Measurements from ENCODE around the gene DNAH8. TPM values are rescaled to one million over a fixed set of nuclear protein-coding genes. Genes with fewer than 3 reads are reported as not detected.

Gene DNAH8
- total RNA-seq, 4 donors from 2014 or later, result under 0.01 TPM; not detected in 3

GRCh38 chr6:38750968-38751615, 36.0 kb downstream of the DNAH8 start:
- H3K36me3 ChIP-seq, result no peaks in the 10 kb centered on the region
- intact Hi-C loops (cut with DNase I), result no loop called here
- 30% methylated on average over 1 of the region's 1 CpG for WGBS

GRCh38 chr6:38753707-38754106, 38.6 kb downstream of the DNAH8 start:
- Histone ChIP-seq H3K36me3 (no peaks in the 10 kb centered on the region), H3K4me3 (no peak overlapping the region), H3K9me3 (no peaks in the 10 kb centered on the region), H3K27me3 (no peaks in the 10 kb centered on the region), H3K4me1 (no peaks in the 10 kb centered on the region), H3K27ac (replicated peaks in 1 of 4) (no peak overlapping the region)
- no peak for DNase-seq (ENCODE audit: extremely low spot score)
- intact Hi-C loops (cut with DNase I), result no loop called here
- TF ChIP-seq POLR2A (IDR thresholded peaks at IDR 0.05; ENCODE audit: low read depth) (no peak), CTCF (IDR thresholded peaks at IDR 0.05) (no peak), EP300 (IDR thresholded peaks at IDR 0.05) (no peak), POLR2AphosphoS5 (IDR thresholded peaks at IDR 0.05) (no peak)

More at GRCh38 chr6:38750968-38751615, 36.0 kb downstream of the DNAH8 start:
- Histone ChIP-seq H3K4me1 (no peaks in the 10 kb centered on the region), H3K4me3 (no peak overlapping the region), H3K9me3 (no peaks in the 10 kb centered on the region), H3K27ac (replicated peaks in 1 of 4) (no peak overlapping the region), H3K27me3 (peaks cover 0 to 5% (median 0%) of the 10 kb centered on the region in 4 donors)
- TF ChIP-seq EP300 (IDR thresholded peaks at IDR 0.05) (no peak), CTCF (IDR thresholded peaks at IDR 0.05) (no peak), POLR2A (IDR thresholded peaks at IDR 0.05; ENCODE audit: low read depth) (no peak), POLR2AphosphoS5 (IDR thresholded peaks at IDR 0.05) (no peak)
- no peak for DNase-seq (ENCODE audit: extremely low spot score)

GRCh38 chr6:38755207-38755606, 40.1 kb downstream of the DNAH8 start:
- intact Hi-C loops (cut with DNase I), result no loop called here

GRCh38 chr6:38755874-38756273, 40.8 kb downstream of the DNAH8 start:
- intact Hi-C loops (cut with DNase I), result no loop called here

More at GRCh38 chr6:38755207-38755606, 40.1 kb downstream of the DNAH8 start:
- no peak for TF ChIP-seq POLR2A (IDR thresholded peaks at IDR 0.05; ENCODE audit: low read depth)
- TF ChIP-seq POLR2AphosphoS5 (IDR thresholded peaks at IDR 0.05), result no peak
- no peak for TF ChIP-seq EP300 (IDR thresholded peaks at IDR 0.05)
- TF ChIP-seq CTCF (IDR thresholded peaks at IDR 0.05), result no peak
- no peaks in the 10 kb centered on the region for H3K9me3 ChIP-seq
- H3K4me3 ChIP-seq, result no peak overlapping the region
- no peak overlapping the region for H3K27ac ChIP-seq (replicated peaks in 1 of 4)
- H3K4me1 ChIP-seq, result no peaks in the 10 kb centered on the region
- WGBS, result 86% methylated on average over 3 of the region's 3 CpGs
- no peaks in the 10 kb centered on the region for H3K27me3 ChIP-seq
- no peaks in the 10 kb centered on the region for H3K36me3 ChIP-seq
- DNase-seq (ENCODE audit: extremely low spot score), result no peak

More at GRCh38 chr6:38755874-38756273, 40.8 kb downstream of the DNAH8 start:
- Histone ChIP-seq H3K36me3 (no peaks in the 10 kb centered on the region), H3K4me1 (no peaks in the 10 kb centered on the region), H3K4me3 (no peak overlapping the region), H3K27me3 (no peaks in the 10 kb centered on the region), H3K27ac (replicated peaks in 1 of 4) (no peak overlapping the region), H3K9me3 (no peaks in the 10 kb centered on the region)
- 61% methylated on average over 2 of the region's 2 CpGs for WGBS
- no peak for DNase-seq (ENCODE audit: extremely low spot score)
- TF ChIP-seq EP300 (IDR thresholded peaks at IDR 0.05) (no peak), POLR2A (IDR thresholded peaks at IDR 0.05; ENCODE audit: low read depth) (no peak), POLR2AphosphoS5 (IDR thresholded peaks at IDR 0.05) (no peak), CTCF (IDR thresholded peaks at IDR 0.05) (no peak)

All from esophagus muscularis mucosa (tissue), 4 donors.